HG03139 (cell line): ENCODE results near the gene LIPC.

Experiments
- ATAC-seq: cut with Tn5 transposase; IDR thresholded peaks from one replicate; pipeline ENCODE4 v1.9.1; 2021; ENCODE audit not compliant: unreplicated experiment

The LIPC gene

GRCh38 chr15:58472221-58472620 lies 40.4 kb downstream of the LIPC start:
- no peak for ATAC-seq

- ATAC-seq, result no peak
Measured at GRCh38 chr15:58472821-58473581, 41.2 kb downstream of the LIPC start.

GRCh38 chr15:58473724-58474123 lies 41.9 kb downstream of the LIPC start:
- ATAC-seq, result no peak

- ATAC-seq, result no peak
Measured at GRCh38 chr15:58474741-58475323, 43.0 kb downstream of the LIPC start.

GRCh38 chr15:58475573-58476524 lies 44.1 kb downstream of the LIPC start:
- no peak for ATAC-seq

- no peak for ATAC-seq
Measured at GRCh38 chr15:58476525-58477162, 44.9 kb downstream of the LIPC start.

GRCh38 chr15:58477170-58477569 lies 45.4 kb downstream of the LIPC start:
- ATAC-seq, result no peak

- ATAC-seq, result no peak
Measured at GRCh38 chr15:58478035-58478434, 46.2 kb downstream of the LIPC start.

GRCh38 chr15:58478579-58478978 lies 46.8 kb downstream of the LIPC start:
- no peak for ATAC-seq

- ATAC-seq, result no peak
Measured at GRCh38 chr15:58479941-58480340, 48.1 kb downstream of the LIPC start.

- no peak for ATAC-seq
Measured at GRCh38 chr15:58483376-58483775, 51.6 kb downstream of the LIPC start.

GRCh38 chr15:58484791-58485600 lies 53.2 kb downstream of the LIPC start:
- no peak for ATAC-seq

- no peak for ATAC-seq
Measured at GRCh38 chr15:58486062-58486461, 54.3 kb downstream of the LIPC start.

GRCh38 chr15:58486564-58486963 lies 54.8 kb downstream of the LIPC start:
- no peak for ATAC-seq

- no peak for ATAC-seq
Measured at GRCh38 chr15:58487041-58487723, 55.4 kb downstream of the LIPC start.

- no peak for ATAC-seq
Measured at GRCh38 chr15:58487724-58488120, 55.9 kb downstream of the LIPC start.

GRCh38 chr15:58489289-58490085 lies 57.7 kb downstream of the LIPC start:
- no peak for ATAC-seq

GRCh38 chr15:58490086-58490887 lies 58.5 kb downstream of the LIPC start:
- no peak for ATAC-seq
